ENCODE measurements around the gene INPP4A. TPM values are rescaled to one million over a fixed set of nuclear protein-coding genes. Genes with fewer than 3 reads are reported as not detected.

Gene INPP4A
- polyA plus RNA-seq, 1 donor (not counting 4 experiments of a cell fraction or from before 2014, with no cell fraction given): 10.7 TPM

GRCh38 chr2:98507891-98508708, 63.4 kb downstream of the INPP4A start:
- H3K27ac ChIP-seq (ENCODE audit: control insufficient read depth, insufficient read depth, low read length): no peak overlapping the region
- H3K4me2 ChIP-seq (ENCODE audit: control insufficient read depth, extremely low read depth, insufficient read depth, low read depth, low read length): no peak overlapping the region
- H3K9me3 ChIP-seq (ENCODE audit: control insufficient read depth, low read depth, low read length): no peaks in the 10 kb centered on the region
- FAIRE-seq (no peak), DNase-seq (ENCODE audit: low read depth, low spot score) (no peak)
- H3K9me1 ChIP-seq (ENCODE audit: control insufficient read depth, extremely low read depth, insufficient read depth, low read length): no peaks in the 10 kb centered on the region
- H3K79me2 ChIP-seq (ENCODE audit: control insufficient read depth, insufficient read depth, low read length): no peaks in the 10 kb centered on the region
- dilution Hi-C loops (cut with MboI; ENCODE audit: extremely low pct_ligation_motif_present, low sequenced_read_pairs): no loop called here
- no peak overlapping the region for H2AFZ ChIP-seq (ENCODE audit: control insufficient read depth, low read length)
- no peaks in the 10 kb centered on the region for H3K27me3 ChIP-seq (ENCODE audit: control insufficient read depth, extremely low read depth, insufficient read depth, low read length)
- no peak overlapping the region for H3K4me3 ChIP-seq (ENCODE audit: control insufficient read depth in 2 of 3, extremely low read depth in 1 of 3, insufficient read depth in 2 of 3, low read depth in 1 of 3, low read length in 3 of 3)
- TF ChIP-seq EZH2 (IDR thresholded peaks at IDR 0.05; ENCODE audit: low read length) (no peak), CTCF (optimal IDR thresholded peaks at IDR 0.05 in 1 of 3, IDR thresholded peaks at IDR 0.05 in 1 of 3, conservative IDR thresholded peaks at IDR 0.05 in 1 of 3; ENCODE audit: extremely low read depth in 1 of 3, insufficient read depth in 2 of 3, low read length in 3 of 3) (no peak)
- peaks cover 4% of the 10 kb centered on the region for H3K4me1 ChIP-seq (ENCODE audit: control insufficient read depth, extremely low read depth, insufficient read depth, low read length)
- H3K9ac ChIP-seq (ENCODE audit: control insufficient read depth, extremely low read depth, insufficient read depth, low read length): no peak overlapping the region
- H3K36me3 ChIP-seq (ENCODE audit: control insufficient read depth in 2 of 2, extremely low read depth in 1 of 2, insufficient read depth in 2 of 2, low read length in 2 of 2): no peaks in the 10 kb centered on the region
- H4K20me1 ChIP-seq (ENCODE audit: control insufficient read depth, extremely low read depth, insufficient read depth, low read length): no peaks in the 10 kb centered on the region

DNA sequence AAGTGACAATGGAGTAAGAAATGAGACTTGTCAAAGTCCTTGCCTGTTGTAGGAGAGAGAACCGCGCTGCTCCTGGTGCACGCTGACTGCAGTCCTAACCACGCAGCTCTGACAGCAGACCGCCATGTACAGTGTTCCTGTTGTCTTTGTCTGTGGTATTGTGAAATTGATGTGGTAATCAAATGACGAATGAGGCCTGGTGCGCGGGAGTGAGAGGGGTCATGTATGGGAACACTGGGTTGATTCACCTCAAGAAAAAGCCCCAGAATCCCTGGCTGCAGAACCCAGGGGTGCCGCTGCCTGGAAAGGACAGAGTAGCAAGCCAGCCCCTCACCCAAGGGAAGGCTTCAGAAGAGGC, 64.0 kb downstream of the INPP4A start:
- DNase-seq (ENCODE audit: low read depth, low spot score): no peak
- no peak for FAIRE-seq
- Histone ChIP-seq H3K36me3 (ENCODE audit: control insufficient read depth in 2 of 2, extremely low read depth in 1 of 2, insufficient read depth in 2 of 2, low read length in 2 of 2) (no peaks in the 10 kb centered on the region), H3K4me2 (ENCODE audit: control insufficient read depth, extremely low read depth, insufficient read depth, low read depth, low read length) (no peak overlapping the region), H3K27ac (ENCODE audit: control insufficient read depth, insufficient read depth, low read length) (no peak overlapping the region), H3K9ac (ENCODE audit: control insufficient read depth, extremely low read depth, insufficient read depth, low read length) (no peak overlapping the region), H2AFZ (ENCODE audit: control insufficient read depth, low read length) (no peak overlapping the region), H3K9me3 (ENCODE audit: control insufficient read depth, low read depth, low read length) (no peaks in the 10 kb centered on the region), H4K20me1 (ENCODE audit: control insufficient read depth, extremely low read depth, insufficient read depth, low read length) (no peaks in the 10 kb centered on the region), H3K4me3 (ENCODE audit: control insufficient read depth in 2 of 3, extremely low read depth in 1 of 3, insufficient read depth in 2 of 3, low read depth in 1 of 3, low read length in 3 of 3) (no peak overlapping the region), H3K9me1 (ENCODE audit: control insufficient read depth, extremely low read depth, insufficient read depth, low read length) (no peaks in the 10 kb centered on the region), H3K4me1 (ENCODE audit: control insufficient read depth, extremely low read depth, insufficient read depth, low read length) (peaks cover 4% of the 10 kb centered on the region), H3K27me3 (ENCODE audit: control insufficient read depth, extremely low read depth, insufficient read depth, low read length) (no peaks in the 10 kb centered on the region), H3K79me2 (ENCODE audit: control insufficient read depth, insufficient read depth, low read length) (no peaks in the 10 kb centered on the region)
- dilution Hi-C loops (cut with MboI; ENCODE audit: extremely low pct_ligation_motif_present, low sequenced_read_pairs): no loop called here
- TF ChIP-seq CTCF (optimal IDR thresholded peaks at IDR 0.05 in 1 of 3, IDR thresholded peaks at IDR 0.05 in 1 of 3, conservative IDR thresholded peaks at IDR 0.05 in 1 of 3; ENCODE audit: extremely low read depth in 1 of 3, insufficient read depth in 2 of 3, low read length in 3 of 3) (no peak), EZH2 (IDR thresholded peaks at IDR 0.05; ENCODE audit: low read length) (no peak)
